Thyroid gland (tissue), 4 donors: ENCODE results near the gene MARCHF2. TPM values are rescaled to one million over a fixed set of nuclear protein-coding genes. Genes with fewer than 3 reads are reported as not detected.
A peak's percentile ranks its signal among the peaks of the same experiment; 100 is the strongest.

ENCODE experiments used
- DNase-seq, 2 donors: peaks; one replicate each; pipeline ENCODE4 v3.0.0-alpha.2; 2019
- H3K27ac ChIP-seq, 3 donors: fragments of 200-600 bp; sonication (generic); 1 replicate in 2 of 3; 2 replicates in 1 of 3; pipeline ENCODE4 v1.5.1; 2016 to 2019; ENCODE audit warnings: mild to moderate bottlenecking in 1 of 3, moderate library complexity in 1 of 3
- H3K27me3 ChIP-seq: fragments of 200-600 bp; sonication (generic); one replicate; pipeline ENCODE4 v1.5.1; 2019
- H3K36me3 ChIP-seq, 2 donors: fragments of 200-600 bp; sonication (generic); one replicate each; pipeline ENCODE4 v1.5.1; 2016 to 2019
- H3K4me1 ChIP-seq, 2 donors: fragments of 200-600 bp; sonication (generic); one replicate each; pipeline ENCODE4 v1.5.1; 2017 to 2019
- H3K4me3 ChIP-seq, 3 donors: fragments of 200-600 bp; sonication (generic); replicated peaks in 1 of 3; 1 replicate in 2 of 3; 2 replicates in 1 of 3; pipeline ENCODE4 v1.5.1; 2016; ENCODE audit warnings: mild to moderate bottlenecking in 1 of 3
- H3K9me3 ChIP-seq: fragments of 200-600 bp; sonication (generic); one replicate; pipeline ENCODE4 v1.5.1; 2017
- POLR2A ChIP-seq, 2 donors: fragments of 450-650 bp; IDR thresholded peaks; one replicate each; pipeline ENCODE4 v1.6.1; 2017; ENCODE audit warnings: antibody characterized with exemption in 2 of 2, mild to moderate bottlenecking in 2 of 2, moderate library complexity in 1 of 2
- WGBS, 2 donors: methylation state at CpG; one replicate each; pipeline ENCODE4 v1.1.5; 2017; 5-methylcytosine and 5-hydroxymethylcytosine counted together
- intact Hi-C: fragments of 100-400 bp; cut with DNase I; formaldehyde crosslinking; loops from one replicate; pipeline ENCODE4 v1.15.1; 2023
- microRNA-seq: library from miRNA; unstranded; fragments of <30 nt; microRNA quantifications from one replicate; pipeline ENCODE4, GENCODE V29; 2016
- small RNA-seq: library from RNA; depleted of rRNA; stranded (forward); fragments of <200 nt; gene quantifications from one replicate; pipeline ENCODE3, GENCODE V24; 2016
- total RNA-seq, 4 donors: library from RNA; depleted of rRNA; stranded (reverse); fragments of >200 nt; gene quantifications; one replicate each; pipeline ENCODE4 v1.2.3, GENCODE V29; 2016
- TF ChIP-seq, protein P1 (sequence below), 6 experiments: fragments of 200-600 bp in 3 of 6; fragments of 450-650 bp in 3 of 6; sonication (generic) in 3 of 6; IDR thresholded peaks; one replicate each; pipeline ENCODE4 v1.5.1; 2016 to 2019; ENCODE audit warnings: antibody characterized with exemption in 6 of 6, mild to moderate bottlenecking in 2 of 6, inconsistent platforms in 1 of 6, moderate library complexity in 1 of 6

MARCHF2 gene
- total RNA-seq, 4 donors from 2014 or later = 168 to 245 (median 215) TPM

- no peaks in the 10 kb centered on the region for H3K27me3 ChIP-seq
- no peak overlapping the region for H3K4me3 ChIP-seq
- no peak overlapping the region for H3K27ac ChIP-seq
- peaks cover 12 to 13% of the 10 kb centered on the region in 2 donors for H3K4me1 ChIP-seq
- WGBS, 2 donors = 90% methylated on average over 15 to 16 of the region's 16 CpGs
- H3K36me3 ChIP-seq = peaks cover 56 to 68% of the 10 kb centered on the region in 2 donors
- H3K9me3 ChIP-seq = no peaks in the 10 kb centered on the region
- no peak for TF ChIP-seq POLR2A (IDR thresholded peaks at IDR 0.05)
- TF ChIP-seq, protein P1, sequence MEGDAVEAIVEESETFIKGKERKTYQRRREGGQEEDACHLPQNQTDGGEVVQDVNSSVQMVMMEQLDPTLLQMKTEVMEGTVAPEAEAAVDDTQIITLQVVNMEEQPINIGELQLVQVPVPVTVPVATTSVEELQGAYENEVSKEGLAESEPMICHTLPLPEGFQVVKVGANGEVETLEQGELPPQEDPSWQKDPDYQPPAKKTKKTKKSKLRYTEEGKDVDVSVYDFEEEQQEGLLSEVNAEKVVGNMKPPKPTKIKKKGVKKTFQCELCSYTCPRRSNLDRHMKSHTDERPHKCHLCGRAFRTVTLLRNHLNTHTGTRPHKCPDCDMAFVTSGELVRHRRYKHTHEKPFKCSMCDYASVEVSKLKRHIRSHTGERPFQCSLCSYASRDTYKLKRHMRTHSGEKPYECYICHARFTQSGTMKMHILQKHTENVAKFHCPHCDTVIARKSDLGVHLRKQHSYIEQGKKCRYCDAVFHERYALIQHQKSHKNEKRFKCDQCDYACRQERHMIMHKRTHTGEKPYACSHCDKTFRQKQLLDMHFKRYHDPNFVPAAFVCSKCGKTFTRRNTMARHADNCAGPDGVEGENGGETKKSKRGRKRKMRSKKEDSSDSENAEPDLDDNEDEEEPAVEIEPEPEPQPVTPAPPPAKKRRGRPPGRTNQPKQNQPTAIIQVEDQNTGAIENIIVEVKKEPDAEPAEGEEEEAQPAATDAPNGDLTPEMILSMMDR (IDR thresholded peaks at IDR 0.05) = no peak
- DNase-seq = no peak
- intact Hi-C loops = no loop called here
These were observed 73.6 kb downstream of the MARCHF2 start for GRCh38 chr19:8486661-8487136.

- peaks cover 53 to 66% of the 10 kb centered on the region in 2 donors for H3K36me3 ChIP-seq
- no peak for DNase-seq
- 82% methylated on average over 13 of the region's 13 CpGs for WGBS, 2 donors
- H3K9me3 ChIP-seq = no peaks in the 10 kb centered on the region
- intact Hi-C loops = no loop called here
- no peaks in the 10 kb centered on the region for H3K27me3 ChIP-seq
- no peak overlapping the region for H3K27ac ChIP-seq
- no peak for TF ChIP-seq POLR2A (IDR thresholded peaks at IDR 0.05)
- TF ChIP-seq, protein P1 (IDR thresholded peaks at IDR 0.05) = no peak
- H3K4me1 ChIP-seq = peaks cover 12% of the 10 kb centered on the region in 2 donors
- H3K4me3 ChIP-seq = no peak overlapping the region
These were observed 74.2 kb downstream of the MARCHF2 start for GRCh38 chr19:8487137-8487851.

- no peak for DNase-seq
- WGBS, 2 donors = 80 to 82% methylated on average over 15 of the region's 15 CpGs
- Histone ChIP-seq H3K9me3 (no peaks in the 10 kb centered on the region), H3K4me1 (peaks cover 12% of the 10 kb centered on the region in 2 donors), H3K27ac (no peak overlapping the region), H3K36me3 (peaks cover 42 to 55% of the 10 kb centered on the region in 2 donors), H3K4me3 (no peak overlapping the region), H3K27me3 (no peaks in the 10 kb centered on the region)
- intact Hi-C loops = no loop called here
- TF ChIP-seq POLR2A (IDR thresholded peaks at IDR 0.05) = no peak
- TF ChIP-seq, protein P1 (IDR thresholded peaks at IDR 0.05) = no peak
These were observed 75.3 kb downstream of the MARCHF2 start for GRCh38 chr19:8488365-8488764.

Small RNAs within 50 kb of the gene (microRNA-seq; reads per million reads assigned to microRNA genes)
- 6.2 reads per million, percentile 14 among the genes with 10 or more reads in this experiment for gene MIR4999

Small RNAs within 50 kb of the gene (small RNA-seq; reads per million reads assigned to genes)
- gene MIR4999 = not detected

Other genes starting within 250 kb of the MARCHF2 start
- gene CERS4, start 203.9 kb upstream of the MARCHF2 start, total RNA-seq = 100 to 1,000 TPM; 123 to 175 (median 144) TPM
- gene CD320, start 104.9 kb upstream of the MARCHF2 start, total RNA-seq = 100 to 1,000 TPM in 1 of 4 donors, 10 to 100 TPM in 3; 20.8 to 114 (median 74.0) TPM
- 10 to 100 TPM in 2 of 4 donors, 1 to 10 TPM in 2; 3.8 to 39.7 (median 17.0) TPM for gene NDUFA7, start 91.9 kb upstream of the MARCHF2 start, total RNA-seq
- gene RPS28, start 91.8 kb upstream of the MARCHF2 start, total RNA-seq = 100 to 1,000 TPM; 262 to 525 (median 420) TPM
- 10 to 100 TPM; 21.1 to 49.7 (median 30.5) TPM for gene KANK3, start 70.0 kb upstream of the MARCHF2 start, total RNA-seq
- gene ANGPTL4, start 49.1 kb upstream of the MARCHF2 start, total RNA-seq = 10 to 100 TPM; 19.9 to 99.8 (median 46.6) TPM
- gene RAB11B, start 22.9 kb upstream of the MARCHF2 start, total RNA-seq = 100 to 1,000 TPM in 2 of 4 donors, 10 to 100 TPM in 2; 91.2 to 137 (median 113) TPM
- gene HNRNPM, start 31.7 kb downstream of the MARCHF2 start, total RNA-seq = 100 to 1,000 TPM in 2 of 4 donors, 10 to 100 TPM in 2; 79.3 to 138 (median 97.2) TPM
- gene PRAM1, start 89.3 kb downstream of the MARCHF2 start, total RNA-seq = 1 to 10 TPM in 1 of 4 donors, under 1 TPM in 2, not detected in 1; 0.58 to 2.0 (median 0.81) TPM
- gene ZNF414, start 100.9 kb downstream of the MARCHF2 start, total RNA-seq = 10 to 100 TPM in 3 of 4 donors, 1 to 10 TPM in 1; 9.1 to 44.3 (median 34.4) TPM
- gene MYO1F, start 164.1 kb downstream of the MARCHF2 start, total RNA-seq = 10 to 100 TPM in 1 of 4 donors, 1 to 10 TPM in 3; 5.1 to 21.5 (median 6.0) TPM
- 10 to 100 TPM in 3 of 4 donors, 1 to 10 TPM in 1; 7.6 to 20.9 (median 14.7) TPM for gene ADAMTS10, start 197.4 kb downstream of the MARCHF2 start, total RNA-seq
- not detected for gene NFILZ, start 217.3 kb downstream of the MARCHF2 start, total RNA-seq